ENCODE results near the gene FGD1.
A peak's percentile ranks its signal among the peaks of the same experiment; 100 is the strongest.
"Not testable (repeated sequence)": the region's sequence is repeated elsewhere in the genome, so short reads cannot be mapped to it uniquely, and the experiment has no call there.

The FGD1 gene

GRCh38 chrX:54495814-54496516 lies at the start of gene FGD1:
Gene FGD1, minus strand, starts transcription at chrX:54496234. Its CDS starts 802 bp downstream, at chrX:54495432.
- peak; percentile 13 for DNase-seq (ENCODE audit: low read depth)

- DNase-seq (ENCODE audit: low read depth): not testable (repeated sequence)
Measured at GRCh38 chrX:54542239-54542638, 46.2 kb upstream of the FGD1 start.

- DNase-seq (ENCODE audit: low read depth): no peak
Measured at GRCh38 chrX:54540289-54540688, 44.3 kb upstream of the FGD1 start.

- DNase-seq (ENCODE audit: low read depth): no peak
Measured at GRCh38 chrX:54534271-54534670, 38.2 kb upstream of the FGD1 start.

- DNase-seq (ENCODE audit: low read depth): no peak
Measured at GRCh38 chrX:54530357-54530900, 34.4 kb upstream of the FGD1 start.

GRCh38 chrX:54529552-54530356 lies 33.7 kb upstream of the FGD1 start, which contains the start of gene GNL3L:
Gene GNL3L, plus strand, starts transcription at chrX:54530219. Its CDS starts 2,348 bp downstream, at chrX:54532567.
- peak; percentile 62 for DNase-seq (ENCODE audit: low read depth)

GRCh38 chrX:54529151-54529550 lies 33.1 kb upstream of the FGD1 start:
- no peak for DNase-seq (ENCODE audit: low read depth)

GRCh38 chrX:54509400-54509799 lies 13.4 kb upstream of the FGD1 start:
- DNase-seq (ENCODE audit: low read depth): no peak

GRCh38 chrX:54496936-54497335 lies 902 bp upstream of the FGD1 start:
- no peak for DNase-seq (ENCODE audit: low read depth)

GRCh38 chrX:54496517-54496852 lies 451 bp upstream of the FGD1 start:
- no peak for DNase-seq (ENCODE audit: low read depth)

- no peak for DNase-seq (ENCODE audit: low read depth)
Measured at GRCh38 chrX:54494989-54495813, 833 bp downstream of the FGD1 start.

GRCh38 chrX:54494166-54494988 lies 1.7 kb downstream of the FGD1 start:
- DNase-seq (ENCODE audit: low read depth): no peak

GRCh38 chrX:54492340-54492739 lies 3.7 kb downstream of the FGD1 start:
- no peak for DNase-seq (ENCODE audit: low read depth)

GRCh38 chrX:54489819-54490218 lies 6.2 kb downstream of the FGD1 start:
- not testable (repeated sequence) for DNase-seq (ENCODE audit: low read depth)

GRCh38 chrX:54484666-54485065 lies 11.4 kb downstream of the FGD1 start:
- DNase-seq (ENCODE audit: low read depth): no peak

GRCh38 chrX:54483946-54484345 lies 12.1 kb downstream of the FGD1 start:
- DNase-seq (ENCODE audit: low read depth): no peak

GRCh38 chrX:54482839-54483593 lies 13.0 kb downstream of the FGD1 start:
- no peak for DNase-seq (ENCODE audit: low read depth)

GRCh38 chrX:54479136-54480111 lies 16.6 kb downstream of the FGD1 start:
- no peak for DNase-seq (ENCODE audit: low read depth)

All from stimulated activated CD8-positive, alpha-beta memory T cell treated with anti-CD3 and anti-CD28 coated beads, Interleukin-12 subunit alpha, Interleukin-12 subunit beta, amount 100 ng/mL, for 1 hour (primary cell).